Pancreas (tissue), 10 donors: ENCODE measurements around the gene SHROOM2. TPM values are rescaled to one million over a fixed set of nuclear protein-coding genes. Genes with fewer than 3 reads are reported as not detected.

Experiments used
- ATAC-seq, 4 donors: fragments of 200-7000 bp; cut with Tn5 transposase; one replicate each; pipeline versions ENCODE4 v1.8.0 to v1.9.1; 2020; ENCODE audit warnings: mild to moderate bottlenecking in 4 of 4, moderate library complexity in 4 of 4
- DNase-seq, 6 donors: peaks; one replicate each; pipeline ENCODE4 v3.0.0-alpha.2; 2020
- FAIRE-seq: peaks from 2 replicates; lab custom pipeline; 2012; peaks lifted over from hg19 to GRCh38; lab: Jason Lieb, UNC
- H3K27ac ChIP-seq, 4 donors: fragments of 200-600 bp; sonication (generic); 1 replicate in 3 of 4; 2 replicates in 1 of 4; pipeline versions ENCODE4 v1.5.0 to v1.8.0; 2020
- H3K27me3 ChIP-seq, 4 donors: fragments of 200-600 bp; one replicate each; pipeline ENCODE4 v1.8.0; 2021
- H3K36me3 ChIP-seq, 3 donors: fragments of 200-600 bp; sonication (generic) in 1 of 3; one replicate each; pipeline versions ENCODE4 v1.5.0 to v1.8.0; 2020 to 2021
- H3K4me1 ChIP-seq, 3 donors: fragments of 200-600 bp; one replicate each; pipeline ENCODE4 v1.8.0; 2021
- H3K4me3 ChIP-seq, 4 donors: fragments of 200-600 bp; sonication (generic) in 2 of 4; one replicate each; pipeline versions ENCODE4 v1.5.0 to v1.8.0; 2020 to 2021
- H3K9me3 ChIP-seq, 4 donors: fragments of 200-600 bp; one replicate each; pipeline ENCODE4 v1.8.0; 2021
- WGBS, 2 donors: extraction: QIAGEN DNeasy Blood & Tissue Kit; methylation state at CpG; one replicate each; pipeline ENCODE4 v1.1.7; 2013; 5-methylcytosine and 5-hydroxymethylcytosine counted together
- intact Hi-C, 3 donors: fragments of 100-400 bp; cut with DNase I; formaldehyde crosslinking; loops; one replicate each; pipeline versions ENCODE4 v1.11.1 to v1.14.2; 2022
- polyA plus RNA-seq, 2 donors: library from polyadenylated mRNA; stranded (reverse); fragments of 200-250 nt; gene quantifications; one replicate each; pipeline ENCODE4 v1.2.3, GENCODE V29; 2013
- total RNA-seq, 6 donors: library from RNA; stranded (reverse); fragmentation: NEBNext Ultra II Directional in 4 of 6; extraction: Animal tissue kit (Norgen Biotek cat#: 25700) in 4 of 6; gene quantifications; one replicate each; pipeline versions ENCODE4 v1.2.1 to v1.2.4, GENCODE V29; 2021 to 2023
- TF ChIP-seq, protein P1 (sequence below), 4 donors: fragments of 200-600 bp; sonication (generic) in 3 of 4; IDR thresholded peaks; one replicate each; pipeline versions ENCODE4 v1.5.0 to v1.8.0; 2021; ENCODE audit warnings: antibody characterized with exemption in 4 of 4
- donor health status: healthy with polysubstance abuse.
- donor health status: DM: no; HTN: no; CAD: no; lungs with moderate emphysema.
- donor health status: DM: no; HTN: no; CAD: no.
- donor health status: control.
- donor health status: control.
- donor health status: Bipolar disorder and iron deficiency.
- donor health status: DM: yes; HTN: yes; CAD: no.
- donor health status: DM: no; HTN: no; CAD: no.
- donor health status: DM: no; HTN: no; CAD: no.
- donor health status: DM: yes; HTN: yes; CAD: no.

SHROOM2 gene
- total and polyA plus RNA-seq, 8 donors: 3.2 to 6.6 (median 3.8) TPM

DNA sequence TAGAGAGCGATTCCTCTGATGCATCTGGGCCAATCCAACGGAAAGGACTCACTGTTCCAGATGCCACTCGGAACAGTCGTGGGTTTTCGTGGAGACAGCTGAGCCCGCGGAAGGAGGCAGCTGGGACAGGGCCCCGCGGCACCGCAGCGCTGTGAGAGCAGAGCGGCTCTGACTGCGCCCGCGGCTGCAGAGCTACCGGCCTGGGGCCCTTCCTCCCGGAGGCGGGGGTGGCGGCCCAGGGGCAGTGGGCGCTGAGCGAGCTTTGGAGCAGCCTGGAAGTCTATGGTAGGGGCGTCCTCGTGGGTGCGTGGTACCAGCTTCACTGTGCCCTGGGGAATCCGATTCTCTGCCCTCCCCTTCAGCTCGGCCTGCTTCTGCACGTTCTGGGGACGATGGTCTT is 205.8 kb downstream of the SHROOM2 start:
- 85 to 95% methylated on average over 27 to 28 of the region's 28 CpGs for WGBS, 2 donors
- Histone ChIP-seq H3K36me3 (no peaks in the 10 kb centered on the region), H3K9me3 (no peaks in the 10 kb centered on the region), H3K27me3 (peaks cover 0 to 7% (median 0%) of the 10 kb centered on the region in 4 donors), H3K27ac (no peak overlapping the region), H3K4me1 (no peaks in the 10 kb centered on the region), H3K4me3 (no peak overlapping the region)
- no peak for FAIRE-seq
- TF ChIP-seq, protein P1, sequence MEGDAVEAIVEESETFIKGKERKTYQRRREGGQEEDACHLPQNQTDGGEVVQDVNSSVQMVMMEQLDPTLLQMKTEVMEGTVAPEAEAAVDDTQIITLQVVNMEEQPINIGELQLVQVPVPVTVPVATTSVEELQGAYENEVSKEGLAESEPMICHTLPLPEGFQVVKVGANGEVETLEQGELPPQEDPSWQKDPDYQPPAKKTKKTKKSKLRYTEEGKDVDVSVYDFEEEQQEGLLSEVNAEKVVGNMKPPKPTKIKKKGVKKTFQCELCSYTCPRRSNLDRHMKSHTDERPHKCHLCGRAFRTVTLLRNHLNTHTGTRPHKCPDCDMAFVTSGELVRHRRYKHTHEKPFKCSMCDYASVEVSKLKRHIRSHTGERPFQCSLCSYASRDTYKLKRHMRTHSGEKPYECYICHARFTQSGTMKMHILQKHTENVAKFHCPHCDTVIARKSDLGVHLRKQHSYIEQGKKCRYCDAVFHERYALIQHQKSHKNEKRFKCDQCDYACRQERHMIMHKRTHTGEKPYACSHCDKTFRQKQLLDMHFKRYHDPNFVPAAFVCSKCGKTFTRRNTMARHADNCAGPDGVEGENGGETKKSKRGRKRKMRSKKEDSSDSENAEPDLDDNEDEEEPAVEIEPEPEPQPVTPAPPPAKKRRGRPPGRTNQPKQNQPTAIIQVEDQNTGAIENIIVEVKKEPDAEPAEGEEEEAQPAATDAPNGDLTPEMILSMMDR (IDR thresholded peaks at IDR 0.05): no peak
- intact Hi-C loops: no loop called here
- no peak for DNase-seq
- ATAC-seq: no peak

DNA sequence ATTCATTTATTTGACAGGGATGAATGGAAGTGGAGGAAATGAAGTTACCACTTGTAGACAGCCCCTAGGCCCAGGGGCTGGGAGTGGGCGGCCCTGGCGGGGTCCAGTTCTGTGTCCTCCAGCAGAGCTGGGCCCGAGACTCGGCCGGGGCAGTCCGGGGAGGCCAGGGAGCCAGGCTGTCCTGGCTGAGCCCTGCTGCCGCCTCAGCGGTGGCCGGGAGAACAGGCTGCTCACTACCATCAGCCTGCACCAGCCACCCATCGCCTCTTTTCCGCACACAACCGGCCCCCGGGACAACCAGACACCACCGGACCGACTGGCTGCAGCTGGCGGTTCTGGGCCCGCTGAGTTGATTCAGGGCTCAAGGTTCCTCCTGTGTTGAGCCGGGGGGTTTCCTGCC is 206.5 kb downstream of the SHROOM2 start:
- no peak for FAIRE-seq
- WGBS, 2 donors: 88 to 92% methylated on average over 16 to 18 of the region's 18 CpGs

DNA sequence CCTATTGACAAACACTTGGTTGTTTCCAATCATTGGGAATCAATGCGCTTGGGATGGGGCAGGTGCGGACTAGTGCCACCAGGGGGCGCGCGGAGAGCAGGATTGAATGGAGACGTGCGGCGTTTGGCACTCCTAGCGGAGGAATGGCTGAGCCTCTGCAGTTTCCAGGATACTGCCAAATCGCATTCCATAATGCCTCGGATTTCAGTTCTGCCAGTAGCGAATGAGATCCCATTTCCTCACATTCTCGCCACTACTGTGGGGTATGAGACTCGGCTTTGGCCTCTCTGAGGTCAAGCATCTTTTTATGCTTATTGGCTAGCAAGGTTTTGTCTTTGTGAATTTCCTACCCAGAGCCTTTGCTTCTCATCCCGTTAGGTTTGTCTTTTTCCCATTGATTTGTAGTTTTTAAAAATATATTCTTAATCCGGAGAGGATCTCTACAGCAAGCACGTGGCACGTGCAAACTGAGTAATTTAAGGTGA is 209.7 kb downstream of the SHROOM2 start:
- ATAC-seq (peak; percentile 97 to 100 (median 99)), DNase-seq (peak; percentile 63 to 92 (median 84)), FAIRE-seq (peak; percentile 63)
- TF ChIP-seq, protein P1 (IDR thresholded peaks at IDR 0.05): peak; percentile 76 to 92 (median 82)
- Histone ChIP-seq H3K27me3 (no peaks in the 10 kb centered on the region), H3K36me3 (no peaks in the 10 kb centered on the region), H3K4me1 (no peaks in the 10 kb centered on the region), H3K9me3 (no peaks in the 10 kb centered on the region), H3K4me3 (no peak overlapping the region), H3K27ac (no peak overlapping the region)
- intact Hi-C loops: loop anchor here in 2 of 3 donors (5.0 kb wide), 1 partner anchor 121 kb away; no protein-coding TSS in a partner anchor
- 13 to 25% methylated on average over 18 of the region's 18 CpGs for WGBS, 2 donors

More for the DNA sequence above, 206.5 kb downstream of the SHROOM2 start:
- intact Hi-C loops: no loop called here
- no peaks in the 10 kb centered on the region for H3K9me3 ChIP-seq
- no peaks in the 10 kb centered on the region for H3K36me3 ChIP-seq
- peaks cover 0 to 7% (median 0%) of the 10 kb centered on the region in 4 donors for H3K27me3 ChIP-seq
- ATAC-seq (no peak), DNase-seq (peak in 1 of 6 donors; percentile 57)
- TF ChIP-seq, protein P1 (IDR thresholded peaks at IDR 0.05): no peak
- H3K4me3 ChIP-seq: no peak overlapping the region
- no peak overlapping the region for H3K27ac ChIP-seq
- H3K4me1 ChIP-seq: no peaks in the 10 kb centered on the region

DNA sequence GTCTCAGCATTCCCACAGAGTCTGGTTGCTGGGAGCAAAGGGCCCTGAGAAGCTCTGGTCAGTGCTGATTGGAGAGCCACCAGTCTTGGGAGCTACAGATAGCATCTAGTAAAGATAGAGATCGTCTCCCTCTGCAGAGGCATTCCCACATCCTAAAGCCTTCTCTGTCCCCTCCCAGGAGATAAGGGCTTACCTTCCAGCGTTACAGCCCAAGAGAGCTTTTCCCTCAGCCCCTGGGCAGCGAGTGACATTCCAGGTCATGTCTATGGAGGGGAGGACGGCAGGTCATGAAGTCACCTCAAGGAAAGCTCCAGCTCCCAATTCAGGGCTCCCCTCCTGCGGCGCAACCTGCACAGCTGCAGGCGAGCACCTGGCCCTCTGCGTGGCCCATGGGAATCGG is 210.8 kb downstream of the SHROOM2 start:
- Histone ChIP-seq H3K36me3 (no peaks in the 10 kb centered on the region), H3K4me3 (no peak overlapping the region), H3K27ac (no peak overlapping the region), H3K9me3 (no peaks in the 10 kb centered on the region), H3K4me1 (no peaks in the 10 kb centered on the region), H3K27me3 (no peaks in the 10 kb centered on the region)
- ATAC-seq: no peak
- DNase-seq: no peak
- FAIRE-seq: no peak
- 85 to 86% methylated on average over 9 of the region's 9 CpGs for WGBS, 2 donors
- intact Hi-C loops: loop anchor here in 2 of 3 donors (5.0 kb wide), 1 partner anchor 120 kb away; no protein-coding TSS in a partner anchor
- TF ChIP-seq, protein P1 (IDR thresholded peaks at IDR 0.05): no peak

DNA sequence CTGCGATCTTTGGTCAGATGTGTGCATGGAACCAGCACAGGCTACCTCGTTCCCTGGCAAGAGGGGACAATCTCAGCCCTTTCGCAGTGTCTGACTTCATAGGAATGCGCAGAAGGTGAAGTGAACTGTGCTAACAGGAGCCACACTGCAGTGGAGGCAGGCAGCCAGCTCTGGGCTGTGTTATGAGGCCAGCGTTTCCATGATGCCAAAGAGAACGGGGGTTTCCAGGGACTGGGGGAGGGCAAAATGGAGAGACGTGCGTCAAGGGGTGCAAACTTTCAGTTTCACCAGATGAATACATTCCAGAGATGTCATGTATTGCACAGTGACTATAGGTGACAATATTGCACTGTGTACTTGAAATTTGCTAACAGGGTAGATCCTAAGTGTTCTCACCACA is 211.3 kb downstream of the SHROOM2 start:
- ATAC-seq (no peak), DNase-seq (no peak), FAIRE-seq (no peak)
- intact Hi-C loops: loop anchor here in 2 of 3 donors (5.0 kb wide), 1 partner anchor 120 kb away; no protein-coding TSS in a partner anchor
- WGBS, 2 donors: 86 to 92% methylated on average over 8 of the region's 8 CpGs
- no peaks in the 10 kb centered on the region for H3K27me3 ChIP-seq
- no peak overlapping the region for H3K4me3 ChIP-seq
- TF ChIP-seq, protein P1 (IDR thresholded peaks at IDR 0.05): no peak
- no peaks in the 10 kb centered on the region for H3K4me1 ChIP-seq
- no peaks in the 10 kb centered on the region for H3K9me3 ChIP-seq
- H3K27ac ChIP-seq: no peak overlapping the region
- no peaks in the 10 kb centered on the region for H3K36me3 ChIP-seq
